Measurements from ENCODE around the gene ZNF276. TPM values are rescaled to one million over a fixed set of nuclear protein-coding genes. Genes with fewer than 3 reads are reported as not detected.

Gene ZNF276
- total RNA-seq, 1 donor from 2014 or later = 22.5 TPM

DNA sequence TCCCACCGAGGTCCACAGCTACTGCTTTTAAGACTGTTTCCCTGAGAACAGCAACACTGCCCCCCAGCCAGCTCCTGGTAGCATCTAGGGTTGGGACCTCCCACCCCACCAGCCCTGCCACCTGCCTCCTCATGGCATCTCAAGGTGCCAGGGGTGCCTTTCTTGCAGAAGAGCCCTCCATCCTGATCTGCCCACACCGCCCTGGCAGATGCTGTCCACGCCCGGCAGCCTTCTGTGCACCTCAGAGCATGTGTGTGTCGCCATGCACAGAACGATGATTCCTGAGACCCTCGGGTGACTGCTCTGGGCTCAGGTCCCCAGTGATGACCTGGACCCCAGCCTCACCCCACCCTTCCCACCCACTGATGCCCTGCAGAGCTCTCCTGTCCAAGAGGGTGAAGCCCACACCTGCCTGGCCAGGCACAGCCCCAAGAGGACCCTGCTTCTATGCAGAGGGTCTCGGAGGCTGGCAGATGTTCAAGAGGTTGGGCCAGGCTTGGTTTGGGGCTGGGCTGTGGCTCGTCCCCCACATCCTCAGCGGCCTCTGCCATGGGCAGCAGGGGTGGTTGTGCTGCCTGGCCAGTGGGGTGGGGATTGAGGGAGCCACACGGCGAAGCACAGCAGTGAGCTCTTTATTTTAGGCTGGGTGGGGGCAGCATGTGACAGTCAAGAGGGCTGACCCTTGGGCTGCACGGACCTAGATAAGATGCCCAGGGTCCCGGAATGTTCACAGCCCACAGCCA lies 14.6 kb upstream of the ZNF276 start:
- H3K27ac Mint-ChIP-seq = no peak overlapping the region
- H3K9me3 Mint-ChIP-seq (ENCODE audit: low read depth) = no peaks in the 10 kb centered on the region
- no peak for DNase-seq (ENCODE audit: low spot score, unreplicated experiment)
- no peak overlapping the region for H3K4me3 Mint-ChIP-seq (ENCODE audit: low read depth)
- no peaks in the 10 kb centered on the region for H3K36me3 Mint-ChIP-seq (ENCODE audit: insufficient read depth)
- H3K27me3 Mint-ChIP-seq = peaks cover 6% of the 10 kb centered on the region
- peaks cover 5% of the 10 kb centered on the region for H3K4me1 Mint-ChIP-seq (ENCODE audit: low read depth)
- TF ChIP-seq, protein P1, sequence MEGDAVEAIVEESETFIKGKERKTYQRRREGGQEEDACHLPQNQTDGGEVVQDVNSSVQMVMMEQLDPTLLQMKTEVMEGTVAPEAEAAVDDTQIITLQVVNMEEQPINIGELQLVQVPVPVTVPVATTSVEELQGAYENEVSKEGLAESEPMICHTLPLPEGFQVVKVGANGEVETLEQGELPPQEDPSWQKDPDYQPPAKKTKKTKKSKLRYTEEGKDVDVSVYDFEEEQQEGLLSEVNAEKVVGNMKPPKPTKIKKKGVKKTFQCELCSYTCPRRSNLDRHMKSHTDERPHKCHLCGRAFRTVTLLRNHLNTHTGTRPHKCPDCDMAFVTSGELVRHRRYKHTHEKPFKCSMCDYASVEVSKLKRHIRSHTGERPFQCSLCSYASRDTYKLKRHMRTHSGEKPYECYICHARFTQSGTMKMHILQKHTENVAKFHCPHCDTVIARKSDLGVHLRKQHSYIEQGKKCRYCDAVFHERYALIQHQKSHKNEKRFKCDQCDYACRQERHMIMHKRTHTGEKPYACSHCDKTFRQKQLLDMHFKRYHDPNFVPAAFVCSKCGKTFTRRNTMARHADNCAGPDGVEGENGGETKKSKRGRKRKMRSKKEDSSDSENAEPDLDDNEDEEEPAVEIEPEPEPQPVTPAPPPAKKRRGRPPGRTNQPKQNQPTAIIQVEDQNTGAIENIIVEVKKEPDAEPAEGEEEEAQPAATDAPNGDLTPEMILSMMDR (IDR thresholded peaks at IDR 0.05; ENCODE audit: unreplicated experiment) = no peak

DNA sequence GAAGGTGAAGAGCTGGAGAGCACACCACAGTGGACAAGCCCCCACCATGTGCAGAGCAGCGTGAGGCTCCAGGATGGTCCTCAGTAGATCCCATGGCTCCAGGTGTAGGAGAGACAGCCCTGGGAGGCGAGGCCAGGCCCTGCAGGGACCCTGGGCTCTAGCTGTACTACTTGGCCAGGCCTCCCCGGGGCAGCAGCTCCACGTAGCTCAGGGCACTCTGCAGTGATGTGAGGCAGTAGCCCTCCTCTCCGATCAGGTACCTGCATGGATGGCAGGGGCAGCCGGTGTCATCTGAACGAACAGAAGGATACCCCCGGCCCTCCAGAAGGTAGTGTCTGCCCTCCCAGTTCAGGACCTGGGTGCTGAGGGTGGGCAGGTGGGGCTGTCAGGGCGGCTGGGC lies 13.6 kb upstream of the ZNF276 start:
- DNase-seq (ENCODE audit: low spot score, unreplicated experiment) = no peak
- no peaks in the 10 kb centered on the region for H3K36me3 Mint-ChIP-seq (ENCODE audit: insufficient read depth)
- H3K4me3 Mint-ChIP-seq (ENCODE audit: low read depth) = no peak overlapping the region
- no peak overlapping the region for H3K27ac Mint-ChIP-seq
- H3K4me1 Mint-ChIP-seq (ENCODE audit: low read depth) = peaks cover 2% of the 10 kb centered on the region
- TF ChIP-seq, protein P1 (IDR thresholded peaks at IDR 0.05; ENCODE audit: unreplicated experiment) = no peak
- peaks cover 6% of the 10 kb centered on the region for H3K27me3 Mint-ChIP-seq
- H3K9me3 Mint-ChIP-seq (ENCODE audit: low read depth) = no peaks in the 10 kb centered on the region

DNA sequence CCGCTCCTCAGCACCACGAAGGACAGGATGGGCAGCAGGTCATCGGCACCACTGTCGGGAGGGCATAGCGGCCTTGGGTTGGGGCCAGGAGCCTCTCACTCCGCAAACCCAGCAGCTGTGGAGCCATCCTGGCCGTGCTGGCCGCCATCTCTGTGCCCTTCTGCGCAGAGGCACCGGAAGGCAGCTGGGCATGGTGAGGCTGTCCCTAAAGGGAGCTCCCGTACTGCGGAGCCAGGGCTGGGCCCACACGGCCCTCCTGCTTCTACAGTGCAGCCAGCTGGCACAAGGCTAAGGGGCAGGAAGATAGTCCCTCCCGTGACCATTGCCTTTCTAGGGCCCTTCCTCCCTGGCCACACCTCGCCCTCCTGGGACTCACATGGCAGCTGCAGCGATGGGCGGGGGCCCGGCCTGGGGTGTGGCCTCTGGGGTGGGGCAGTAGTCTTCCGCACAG lies 12.8 kb upstream of the ZNF276 start:
- TF ChIP-seq, protein P1 (IDR thresholded peaks at IDR 0.05; ENCODE audit: unreplicated experiment) = no peak

DNA sequence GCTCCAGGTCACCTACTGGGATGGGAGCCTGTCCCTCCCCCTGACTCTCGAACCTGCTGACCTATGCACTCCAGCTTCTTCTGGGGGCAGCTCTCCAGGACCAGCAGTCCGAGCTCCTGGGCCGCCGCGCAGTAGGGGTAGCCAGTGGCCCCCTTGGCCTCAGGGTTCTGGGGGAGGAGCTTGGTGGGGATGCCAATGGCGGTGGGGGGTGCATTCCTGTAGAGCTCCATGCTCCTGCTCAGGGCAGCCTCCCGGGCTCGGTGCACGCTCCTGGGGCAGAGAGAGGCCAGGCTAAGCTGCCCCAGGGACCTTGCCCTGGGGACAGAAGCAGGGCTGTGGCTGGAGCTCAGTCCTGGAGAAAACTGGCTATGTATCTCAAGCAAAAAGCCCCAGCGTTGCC lies 12.2 kb upstream of the ZNF276 start:
- H3K4me3 Mint-ChIP-seq (ENCODE audit: low read depth) = no peak overlapping the region
- H3K9me3 Mint-ChIP-seq (ENCODE audit: low read depth) = no peaks in the 10 kb centered on the region
- DNase-seq (ENCODE audit: low spot score, unreplicated experiment) = no peak
- peaks cover 2% of the 10 kb centered on the region for H3K4me1 Mint-ChIP-seq (ENCODE audit: low read depth)
- TF ChIP-seq, protein P1 (IDR thresholded peaks at IDR 0.05; ENCODE audit: unreplicated experiment) = no peak
- peaks cover 6% of the 10 kb centered on the region for H3K27me3 Mint-ChIP-seq
- H3K27ac Mint-ChIP-seq = no peak overlapping the region
- H3K36me3 Mint-ChIP-seq (ENCODE audit: insufficient read depth) = no peaks in the 10 kb centered on the region

More for the DNA sequence above, 12.8 kb upstream of the ZNF276 start:
- no peak for DNase-seq (ENCODE audit: low spot score, unreplicated experiment)
- H3K4me1 Mint-ChIP-seq (ENCODE audit: low read depth) = peaks cover 2% of the 10 kb centered on the region
- no peak overlapping the region for H3K27ac Mint-ChIP-seq
- peaks cover 6% of the 10 kb centered on the region for H3K27me3 Mint-ChIP-seq
- no peak overlapping the region for H3K4me3 Mint-ChIP-seq (ENCODE audit: low read depth)
- H3K9me3 Mint-ChIP-seq (ENCODE audit: low read depth) = no peaks in the 10 kb centered on the region
- no peaks in the 10 kb centered on the region for H3K36me3 Mint-ChIP-seq (ENCODE audit: insufficient read depth)

DNA sequence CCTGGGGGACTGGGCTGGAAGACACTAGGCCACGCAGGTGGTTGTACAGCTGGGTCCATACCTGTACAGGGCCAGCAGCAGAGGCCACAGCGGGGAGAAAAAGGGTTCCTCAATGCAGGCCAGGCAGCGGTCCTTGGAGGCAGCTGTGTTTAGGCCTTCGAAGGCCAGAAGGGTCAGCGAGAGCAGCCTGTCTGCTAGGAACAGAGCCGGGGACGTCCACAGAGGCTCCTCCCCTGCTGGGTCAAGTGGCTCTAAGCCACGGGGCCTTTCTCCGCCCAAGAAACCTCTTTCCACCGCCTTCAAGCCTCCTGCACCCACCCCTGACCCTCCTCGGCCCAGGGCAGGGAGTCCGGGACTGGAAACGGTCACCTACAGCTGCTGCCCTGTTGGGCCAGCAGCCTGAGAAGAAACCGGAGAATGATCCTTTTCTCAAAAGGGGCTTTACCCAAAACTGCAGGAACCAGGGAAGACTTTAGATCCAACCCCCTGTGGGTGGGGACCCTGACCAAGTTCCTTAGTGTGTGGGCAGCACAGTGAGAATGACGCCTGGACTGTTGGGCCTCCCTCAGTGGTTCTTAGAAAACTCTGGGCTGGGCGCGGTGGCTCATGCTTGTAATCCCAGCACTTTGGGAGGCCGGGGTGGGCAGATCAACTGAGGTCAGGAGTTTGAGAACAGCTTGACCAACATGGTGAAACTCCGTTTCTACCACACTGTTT lies 11.5 kb upstream of the ZNF276 start:
- no peak for DNase-seq (ENCODE audit: low spot score, unreplicated experiment)
- no peak overlapping the region for H3K27ac Mint-ChIP-seq
- no peak overlapping the region for H3K4me3 Mint-ChIP-seq (ENCODE audit: low read depth)

More for the DNA sequence above, 11.5 kb upstream of the ZNF276 start:
- Mint-ChIP-seq H3K36me3 (ENCODE audit: insufficient read depth) (peaks cover 3% of the 10 kb centered on the region), H3K27me3 (peaks cover 6% of the 10 kb centered on the region), H3K9me3 (ENCODE audit: low read depth) (no peaks in the 10 kb centered on the region), H3K4me1 (ENCODE audit: low read depth) (peaks cover 2% of the 10 kb centered on the region)
- TF ChIP-seq, protein P1 (IDR thresholded peaks at IDR 0.05; ENCODE audit: unreplicated experiment) = no peak

Measured in progenitor cell of endocrine pancreas (in vitro differentiated cells).